ENCODE results near the gene LRRC4B.

- no peak for TF ChIP-seq POLR2A (IDR thresholded peaks at IDR 0.05)
- no peak for TF ChIP-seq CTCF (IDR thresholded peaks at IDR 0.05)
These were observed 8.6 kb downstream of the LRRC4B start for GRCh38 chr19:50559636-50560035.
